ENCODE measurements around the gene LRCOL1.

DNA sequence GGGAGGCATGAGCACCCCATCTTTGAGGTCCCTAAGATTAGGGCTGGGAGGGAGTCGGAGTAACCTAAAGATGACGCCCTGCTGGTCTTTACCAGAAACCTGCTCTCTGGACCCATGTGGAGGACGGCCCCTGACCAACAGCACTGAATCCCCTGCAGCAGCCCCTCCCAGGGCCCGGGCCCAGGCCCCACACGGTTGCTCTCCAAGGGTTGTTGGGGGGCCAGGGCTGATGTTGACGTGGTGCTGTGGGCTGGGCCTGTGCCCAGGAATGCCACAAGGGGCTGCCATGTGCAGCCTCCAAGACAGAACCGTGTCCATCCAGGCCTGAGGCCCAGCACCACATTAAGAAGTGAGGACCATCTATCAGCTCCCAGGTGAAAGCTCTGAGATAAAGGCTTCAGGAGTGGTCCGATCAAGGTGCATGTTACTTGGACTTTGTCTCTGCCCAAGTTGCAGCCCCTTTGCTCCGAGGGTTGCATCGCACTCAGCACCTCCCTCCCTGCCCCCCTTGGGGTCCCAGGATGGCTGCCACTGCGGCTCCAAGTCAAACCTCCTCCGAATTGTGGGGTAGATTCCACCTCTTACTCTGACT, 29.6 kb downstream of the LRCOL1 start:
- TF ChIP-seq, protein P1, sequence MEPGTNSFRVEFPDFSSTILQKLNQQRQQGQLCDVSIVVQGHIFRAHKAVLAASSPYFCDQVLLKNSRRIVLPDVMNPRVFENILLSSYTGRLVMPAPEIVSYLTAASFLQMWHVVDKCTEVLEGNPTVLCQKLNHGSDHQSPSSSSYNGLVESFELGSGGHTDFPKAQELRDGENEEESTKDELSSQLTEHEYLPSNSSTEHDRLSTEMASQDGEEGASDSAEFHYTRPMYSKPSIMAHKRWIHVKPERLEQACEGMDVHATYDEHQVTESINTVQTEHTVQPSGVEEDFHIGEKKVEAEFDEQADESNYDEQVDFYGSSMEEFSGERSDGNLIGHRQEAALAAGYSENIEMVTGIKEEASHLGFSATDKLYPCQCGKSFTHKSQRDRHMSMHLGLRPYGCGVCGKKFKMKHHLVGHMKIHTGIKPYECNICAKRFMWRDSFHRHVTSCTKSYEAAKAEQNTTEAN (CRISPR knock-in tag; IDR thresholded peaks at IDR 0.05) = no peak
- TF ChIP-seq SP1 (CRISPR knock-in tag; conservative IDR thresholded peaks at IDR 0.05) (no peak), TCF7 (CRISPR knock-in tag; IDR thresholded peaks at IDR 0.05; ENCODE audit: low read depth) (no peak)
- TF ChIP-seq, protein P2, sequence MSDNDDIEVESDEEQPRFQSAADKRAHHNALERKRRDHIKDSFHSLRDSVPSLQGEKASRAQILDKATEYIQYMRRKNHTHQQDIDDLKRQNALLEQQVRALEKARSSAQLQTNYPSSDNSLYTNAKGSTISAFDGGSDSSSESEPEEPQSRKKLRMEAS (CRISPR knock-in tag; IDR thresholded peaks at IDR 0.05) = no peak
- TF ChIP-seq, protein P3, sequence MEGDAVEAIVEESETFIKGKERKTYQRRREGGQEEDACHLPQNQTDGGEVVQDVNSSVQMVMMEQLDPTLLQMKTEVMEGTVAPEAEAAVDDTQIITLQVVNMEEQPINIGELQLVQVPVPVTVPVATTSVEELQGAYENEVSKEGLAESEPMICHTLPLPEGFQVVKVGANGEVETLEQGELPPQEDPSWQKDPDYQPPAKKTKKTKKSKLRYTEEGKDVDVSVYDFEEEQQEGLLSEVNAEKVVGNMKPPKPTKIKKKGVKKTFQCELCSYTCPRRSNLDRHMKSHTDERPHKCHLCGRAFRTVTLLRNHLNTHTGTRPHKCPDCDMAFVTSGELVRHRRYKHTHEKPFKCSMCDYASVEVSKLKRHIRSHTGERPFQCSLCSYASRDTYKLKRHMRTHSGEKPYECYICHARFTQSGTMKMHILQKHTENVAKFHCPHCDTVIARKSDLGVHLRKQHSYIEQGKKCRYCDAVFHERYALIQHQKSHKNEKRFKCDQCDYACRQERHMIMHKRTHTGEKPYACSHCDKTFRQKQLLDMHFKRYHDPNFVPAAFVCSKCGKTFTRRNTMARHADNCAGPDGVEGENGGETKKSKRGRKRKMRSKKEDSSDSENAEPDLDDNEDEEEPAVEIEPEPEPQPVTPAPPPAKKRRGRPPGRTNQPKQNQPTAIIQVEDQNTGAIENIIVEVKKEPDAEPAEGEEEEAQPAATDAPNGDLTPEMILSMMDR (IDR thresholded peaks at IDR 0.05) = no peak
